Esophagus (tissue), 2 donors: ENCODE data around the gene TNFRSF4. TPM values are rescaled to one million over a fixed set of nuclear protein-coding genes. Genes with fewer than 3 reads are reported as not detected.

Experiments
- H3K27ac ChIP-seq, 2 donors: one replicate each; pipeline ENCODE4 v1.5.1; 2013; ENCODE audit warnings: low read depth in 2 of 2, mild to moderate bottlenecking in 2 of 2, inconsistent platforms in 1 of 2, low read length in 1 of 2, moderate library complexity in 1 of 2
- H3K27me3 ChIP-seq, 2 donors: one replicate each; pipeline ENCODE4 v1.6.1; 2013; ENCODE audit warnings: low read length in 2 of 2, control low read depth in 1 of 2, mild to moderate bottlenecking in 1 of 2; ENCODE audit not compliant: insufficient read depth in 2 of 2, control insufficient read depth in 1 of 2
- H3K36me3 ChIP-seq, 2 donors: one replicate each; pipeline ENCODE4 v1.6.1; 2013; ENCODE audit warnings: low read length in 1 of 2; ENCODE audit not compliant: control insufficient read depth in 2 of 2, insufficient read depth in 2 of 2
- H3K4me1 ChIP-seq, 2 donors: one replicate each; pipeline ENCODE4 v1.6.1; 2013; ENCODE audit warnings: low read length in 1 of 2; ENCODE audit not compliant: control insufficient read depth in 2 of 2, insufficient read depth in 2 of 2
- H3K4me3 ChIP-seq, 2 donors: one replicate each; pipeline ENCODE4 v1.5.1; 2013; ENCODE audit warnings: low read length in 2 of 2, mild to moderate bottlenecking in 2 of 2, low read depth in 1 of 2, moderate library complexity in 1 of 2
- H3K9me3 ChIP-seq, 2 donors: one replicate each; pipeline ENCODE4 v1.6.1; 2013; ENCODE audit warnings: mild to moderate bottlenecking in 2 of 2, low read depth in 1 of 2, low read length in 1 of 2, moderate library complexity in 1 of 2; ENCODE audit not compliant: control insufficient read depth in 2 of 2, insufficient read depth in 1 of 2
- WGBS, 2 donors: extraction: QIAGEN DNeasy Blood & Tissue Kit; methylation state at CpG; one replicate each; pipeline ENCODE4 v1.1.7; 2013; 5-methylcytosine and 5-hydroxymethylcytosine counted together
- polyA plus RNA-seq, 2 donors: library from polyadenylated mRNA; stranded (reverse); fragments of 200-250 nt; gene quantifications; one replicate each; pipeline ENCODE4 v1.2.3, GENCODE V29; 2013
- donor health status: healthy with polysubstance abuse.
- donor health status: Bipolar disorder and iron deficiency.

TNFRSF4 gene
- 1 to 10 TPM in 1 of 2 donors, under 1 TPM in 1; 0.73 to 1.1 TPM for polyA plus RNA-seq

- WGBS, 2 donors = 46 to 57% methylated on average over 51 to 56 of the region's 56 CpGs
- Histone ChIP-seq H3K4me1 (peaks cover 4 to 18% of the 10 kb centered on the region in 2 donors), H3K36me3 (peaks cover under 1 to 23% of the 10 kb centered on the region in 2 donors), H3K4me3 (no peak within 1 kb of the TSS), H3K27me3 (no peaks in the 10 kb centered on the region), H3K9me3 (no peaks in the 10 kb centered on the region), H3K27ac (no peak within 1 kb of the TSS)
Observed at GRCh38 chr1:1213345-1214265, at the start of gene TNFRSF4. Gene TNFRSF4 (minus strand): TSS chr1:1214153. CDS start chr1:1214127, 26 bp downstream.

DNA sequence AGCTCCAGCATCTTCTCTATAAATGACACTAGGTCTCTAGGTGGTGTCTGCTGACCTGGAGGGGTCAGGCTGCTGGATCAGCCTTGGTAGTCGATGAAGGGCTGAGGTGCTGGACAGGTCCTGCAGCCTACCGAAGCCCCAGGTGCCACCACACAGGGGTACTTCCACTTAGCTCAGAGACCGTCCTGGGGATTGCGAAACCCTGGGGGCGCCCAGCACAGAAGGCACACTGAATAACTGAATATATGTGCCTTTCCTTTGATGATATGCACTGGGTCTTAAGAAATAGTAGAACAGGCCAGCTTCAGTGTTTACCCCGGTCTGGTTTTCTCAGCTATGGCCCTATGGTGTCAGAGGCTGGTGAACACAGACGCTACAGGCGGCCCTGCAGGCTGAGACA, 48.8 kb upstream of the TNFRSF4 start:
- H3K4me1 ChIP-seq = peaks cover 0 to 6% of the 10 kb centered on the region in 2 donors
- H3K4me3 ChIP-seq = no peak overlapping the region
- 90 to 94% methylated on average over 8 of the region's 8 CpGs for WGBS, 2 donors
- no peaks in the 10 kb centered on the region for H3K9me3 ChIP-seq
- no peak overlapping the region for H3K27ac ChIP-seq
- H3K36me3 ChIP-seq = peaks cover 17 to 43% of the 10 kb centered on the region in 2 donors
- no peaks in the 10 kb centered on the region for H3K27me3 ChIP-seq

DNA sequence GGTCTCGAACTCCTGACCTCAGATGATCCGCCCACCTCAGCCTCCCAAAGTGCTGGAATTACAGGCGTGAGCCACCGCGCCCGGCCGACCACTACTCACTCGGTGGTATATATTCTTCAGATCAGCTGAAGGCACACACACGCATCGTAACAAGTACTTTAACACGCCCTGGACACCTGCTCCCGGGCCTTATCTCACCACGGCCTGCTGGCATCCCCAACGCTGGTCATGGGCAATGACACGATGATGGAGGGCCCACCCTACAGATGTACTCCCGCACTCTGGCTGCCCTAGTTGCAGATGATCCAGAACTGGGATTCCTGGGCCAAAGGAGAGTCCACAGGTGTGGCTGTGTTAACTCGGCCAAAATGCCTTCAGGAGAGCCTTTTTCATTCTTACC, 48.1 kb upstream of the TNFRSF4 start:
- Histone ChIP-seq H3K36me3 (peaks cover 17 to 37% of the 10 kb centered on the region in 2 donors), H3K9me3 (no peaks in the 10 kb centered on the region), H3K27me3 (no peaks in the 10 kb centered on the region), H3K4me1 (peaks cover 0 to 6% of the 10 kb centered on the region in 2 donors), H3K27ac (no peak overlapping the region), H3K4me3 (no peak overlapping the region)
- WGBS, 2 donors = 95 to 96% methylated on average over 17 of the region's 17 CpGs

GRCh38 chr1:1260843-1261560, 47.0 kb upstream of the TNFRSF4 start:
- Histone ChIP-seq H3K4me1 (peaks cover 0 to 6% of the 10 kb centered on the region in 2 donors), H3K4me3 (no peak overlapping the region), H3K9me3 (no peaks in the 10 kb centered on the region), H3K27ac (no peak overlapping the region), H3K27me3 (no peaks in the 10 kb centered on the region), H3K36me3 (peaks cover 16 to 42% of the 10 kb centered on the region in 2 donors)
- WGBS, 2 donors = 70 to 73% methylated on average over 16 of the region's 16 CpGs

DNA sequence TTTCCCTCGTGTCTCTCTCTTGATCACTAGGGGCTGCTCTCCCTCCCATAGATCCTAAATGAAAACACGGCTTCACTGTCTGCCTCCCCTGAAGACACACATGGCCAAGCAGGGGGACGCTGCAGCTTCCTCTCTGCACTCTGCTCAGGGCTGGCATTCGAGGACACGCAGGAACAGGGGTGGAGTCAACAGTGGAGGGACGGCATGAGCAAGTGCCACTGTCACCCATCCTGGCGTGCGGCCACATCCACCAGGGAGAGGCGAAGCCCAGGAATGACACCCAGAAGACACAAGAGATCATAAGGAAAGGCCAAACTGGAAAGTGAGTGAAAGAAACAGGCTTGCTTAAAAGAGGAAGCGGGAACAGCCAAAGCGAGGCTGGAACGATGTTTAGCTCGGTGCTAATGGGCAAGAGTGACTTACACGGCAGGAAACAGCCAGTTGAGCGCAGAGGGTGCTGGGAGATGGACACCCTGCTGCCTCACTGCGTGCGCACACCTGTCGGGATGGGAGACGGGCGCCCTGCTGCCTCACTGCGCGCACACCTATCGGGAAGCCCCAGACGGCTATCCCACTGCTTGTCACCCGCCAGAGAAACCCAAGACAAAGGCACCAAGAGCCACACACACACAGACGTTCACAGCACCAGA, 46.1 kb upstream of the TNFRSF4 start:
- Histone ChIP-seq H3K9me3 (no peaks in the 10 kb centered on the region), H3K4me3 (no peak overlapping the region), H3K4me1 (peaks cover 0 to 6% of the 10 kb centered on the region in 2 donors), H3K27ac (no peak overlapping the region), H3K27me3 (no peaks in the 10 kb centered on the region), H3K36me3 (peaks cover 13 to 45% of the 10 kb centered on the region in 2 donors)
- 86 to 89% methylated on average over 26 of the region's 26 CpGs for WGBS, 2 donors

DNA sequence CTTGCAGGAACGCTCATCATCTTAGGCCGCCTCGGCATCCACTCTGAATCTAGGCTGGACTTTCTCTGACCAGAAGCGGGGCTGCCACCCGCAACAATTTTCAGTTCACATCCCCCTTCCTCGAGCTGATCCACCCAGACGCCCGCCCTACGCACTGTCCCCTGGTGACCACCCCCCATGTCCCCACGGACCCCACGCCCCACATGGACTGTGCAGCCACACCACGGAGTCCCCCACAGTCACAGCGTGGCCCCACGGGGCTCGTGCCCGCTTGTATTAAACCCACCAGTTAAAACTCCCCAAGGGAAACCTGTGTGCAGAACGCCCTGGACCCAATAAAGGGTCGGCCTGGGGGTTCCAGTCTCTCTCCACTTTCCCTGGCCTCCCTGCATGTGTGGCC, 45.6 kb upstream of the TNFRSF4 start:
- no peak overlapping the region for H3K27ac ChIP-seq
- no peaks in the 10 kb centered on the region for H3K27me3 ChIP-seq
- no peak overlapping the region for H3K4me3 ChIP-seq
- H3K36me3 ChIP-seq = peaks cover 13 to 46% of the 10 kb centered on the region in 2 donors
- no peaks in the 10 kb centered on the region for H3K9me3 ChIP-seq
- 95% methylated on average over 18 of the region's 18 CpGs for WGBS, 2 donors
- H3K4me1 ChIP-seq = peaks cover 0 to 6% of the 10 kb centered on the region in 2 donors

DNA sequence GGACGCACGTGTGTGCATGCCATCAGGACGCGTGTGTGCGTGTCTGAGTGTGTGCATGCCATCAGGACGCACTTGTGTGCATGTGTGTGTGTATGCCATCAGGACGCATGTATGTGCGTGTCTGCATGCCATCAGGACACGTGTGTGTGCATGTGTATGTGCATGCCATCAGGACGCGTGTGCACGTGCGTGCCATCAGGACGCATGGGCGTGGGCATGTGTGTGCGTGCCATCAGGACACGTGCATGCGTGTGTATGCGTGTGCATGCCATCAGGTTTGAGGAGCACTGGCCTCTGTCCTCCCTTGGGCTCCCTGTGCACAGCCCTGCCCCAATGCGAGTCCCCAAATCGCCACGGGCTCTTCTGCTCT, 45.2 kb upstream of the TNFRSF4 start:
- Histone ChIP-seq H3K9me3 (no peaks in the 10 kb centered on the region), H3K36me3 (peaks cover 13 to 47% of the 10 kb centered on the region in 2 donors), H3K27me3 (no peaks in the 10 kb centered on the region), H3K27ac (no peak overlapping the region), H3K4me3 (no peak overlapping the region), H3K4me1 (peaks cover 0 to 6% of the 10 kb centered on the region in 2 donors)
- WGBS, 2 donors = 82 to 86% methylated on average over 22 of the region's 22 CpGs

- Histone ChIP-seq H3K27me3 (no peaks in the 10 kb centered on the region), H3K4me1 (peaks cover 0 to 6% of the 10 kb centered on the region in 2 donors), H3K27ac (no peak overlapping the region), H3K4me3 (no peak overlapping the region), H3K9me3 (no peaks in the 10 kb centered on the region), H3K36me3 (peaks cover 5 to 48% of the 10 kb centered on the region in 2 donors)
- 94 to 95% methylated on average over 26 to 31 of the region's 31 CpGs for WGBS, 2 donors
Observed at GRCh38 chr1:1256956-1257871, 43.3 kb upstream of the TNFRSF4 start.
